IMR-90 (cell line): Measurements from ENCODE around the gene PLCL2. TPM values are rescaled to one million over a fixed set of nuclear protein-coding genes. Genes with fewer than 3 reads are reported as not detected.

ENCODE experiments used
- ATAC-seq: fragments of 200-7000 bp; cut with Tn5 transposase; 2 replicates; pipeline ENCODE4 v1.9.1; 2020; ENCODE audit warnings: low read depth, mild to moderate bottlenecking, moderate library complexity
- BruUV-seq: library from RNA; stranded (reverse); fragments of 400-500 nt; replicated peaks from 2 replicates; lab custom pipeline; 2021; lab: Mats Ljungman, UMichigan
- CTCF ChIA-PET: fragments of 300-600 bp; formaldehyde crosslinking; extraction: SDS; loops from one replicate; lab custom pipeline; 2021; ENCODE audit warnings: antibody characterized with exemption; lab: Yijun Ruan, JAX
- POLR2A ChIA-PET: fragments of 300-600 bp; sonication (Branson Sonifier 250); formaldehyde crosslinking; loops from one replicate; lab custom pipeline; 2022; ENCODE audit warnings: antibody characterized with exemption; ENCODE audit not compliant: unreplicated experiment; lab: Charles Lee
- DNase-seq: peaks from one replicate; pipeline ENCODE4 v3.0.0; 2013
- H2AFZ ChIP-seq: replicated peaks from 2 replicates; pipeline ENCODE3; 2013; ENCODE audit warnings: low read length, mild to moderate bottlenecking; ENCODE audit not compliant: poor library complexity
- H2AK5ac ChIP-seq: 2 replicates; pipeline ENCODE4 v1.6.1; 2013; ENCODE audit warnings: low read depth, low read length, inconsistent platforms
- H2AK9ac ChIP-seq: replicated peaks from 2 replicates; pipeline ENCODE3; 2013; ENCODE audit warnings: mild to moderate bottlenecking, low read depth, low read length, moderate library complexity; ENCODE audit not compliant: poor library complexity
- H2BK120ac ChIP-seq: 2 replicates; pipeline ENCODE4 v1.6.1; 2013; ENCODE audit warnings: low read depth, low read length, inconsistent platforms
- H2BK15ac ChIP-seq: 3 replicates; pipeline ENCODE4 v1.6.1; 2013; ENCODE audit warnings: low read depth, low read length, inconsistent platforms
- H2BK20ac ChIP-seq: 2 replicates; pipeline ENCODE4 v1.6.1; 2013; ENCODE audit warnings: low read depth, mild to moderate bottlenecking, inconsistent platforms, low read length, moderate library complexity
- H2BK5ac ChIP-seq: 2 replicates; pipeline ENCODE4 v1.6.1; 2013; ENCODE audit warnings: mild to moderate bottlenecking, low read depth, low read length, inconsistent platforms; ENCODE audit not compliant: poor library complexity, severe bottlenecking
- H3K14ac ChIP-seq: replicated peaks from 2 replicates; pipeline ENCODE4 v1.6.1; 2013; ENCODE audit warnings: low read depth, low read length, inconsistent platforms
- H3K18ac ChIP-seq: 2 replicates; pipeline ENCODE4 v1.6.1; 2013; ENCODE audit warnings: low read depth, low read length, control low read depth
- H3K23ac ChIP-seq: 2 replicates; pipeline ENCODE4 v1.6.1; 2013; ENCODE audit warnings: low read depth, low read length, inconsistent platforms
- H3K27ac ChIP-seq: 2 replicates; pipeline ENCODE4 v1.5.1; 2013; ENCODE audit warnings: mild to moderate bottlenecking, control low read depth, low read length; ENCODE audit not compliant: insufficient read depth
- H3K27me3 ChIP-seq: 2 replicates; pipeline ENCODE4 v1.6.1; 2013; ENCODE audit warnings: low read length; ENCODE audit not compliant: control insufficient read depth, insufficient read depth
- H3K36me3 ChIP-seq: 2 replicates; pipeline ENCODE4 v1.6.1; 2013; ENCODE audit warnings: low read length, mixed read lengths; ENCODE audit not compliant: control insufficient read depth, insufficient read depth
- H3K4ac ChIP-seq: 2 replicates; pipeline ENCODE4 v1.6.1; 2013; ENCODE audit warnings: low read depth, low read length, inconsistent platforms
- H3K4me1 ChIP-seq: 2 replicates; pipeline ENCODE4 v1.6.1; 2013; ENCODE audit warnings: low read length, mixed read lengths; ENCODE audit not compliant: control insufficient read depth, insufficient read depth
- H3K4me2 ChIP-seq: 2 replicates; pipeline ENCODE4 v1.6.1; 2013; ENCODE audit warnings: low read depth, mild to moderate bottlenecking, control low read depth, low read length, moderate library complexity
- H3K4me3 ChIP-seq: 2 replicates; pipeline ENCODE4 v1.5.1; 2013; ENCODE audit warnings: low read depth, mild to moderate bottlenecking, control low read depth, low read length, moderate library complexity; ENCODE audit not compliant: insufficient read depth
- H3K56ac ChIP-seq: 2 replicates; pipeline ENCODE4 v1.6.1; 2013; ENCODE audit warnings: low read length, inconsistent platforms; ENCODE audit not compliant: insufficient read depth; ENCODE audit errors: extremely low read depth
- H3K79me1 ChIP-seq, 2 experiments: 2 replicates each; pipeline ENCODE4 v1.6.1; 2013; ENCODE audit warnings: low read length in 2 of 2, inconsistent platforms in 1 of 2, low read depth in 1 of 2
- H3K9ac ChIP-seq: 2 replicates; pipeline ENCODE4 v1.6.1; 2013; ENCODE audit warnings: low read depth, low read length, control low read depth
- H3K9me1 ChIP-seq: 2 replicates; pipeline ENCODE4 v1.6.1; 2013; ENCODE audit warnings: low read length, inconsistent platforms; ENCODE audit not compliant: insufficient read depth
- H3K9me3 ChIP-seq: 2 replicates; pipeline ENCODE4 v1.6.1; 2013; ENCODE audit warnings: low read length; ENCODE audit not compliant: control insufficient read depth, insufficient read depth
- H4K20me1 ChIP-seq: 2 replicates; pipeline ENCODE4 v1.6.1; 2013; ENCODE audit warnings: low read length, inconsistent platforms; ENCODE audit not compliant: insufficient read depth
- H4K5ac ChIP-seq: 2 replicates; pipeline ENCODE4 v1.6.1; 2013; ENCODE audit warnings: mild to moderate bottlenecking, low read depth, low read length, control low read depth
- H4K8ac ChIP-seq, 2 experiments: 2 replicates each; pipeline ENCODE4 v1.6.1; 2013; ENCODE audit warnings: low read depth in 2 of 2, low read length in 2 of 2, control low read depth in 1 of 2, inconsistent platforms in 1 of 2
- H4K91ac ChIP-seq: 2 replicates; pipeline ENCODE4 v1.6.1; 2013; ENCODE audit warnings: low read depth, low read length, inconsistent platforms; ENCODE audit not compliant: insufficient read depth
- MXI1 ChIP-seq: IDR thresholded peaks from 2 replicates; pipeline ENCODE4 v1.6.1; 2012; ENCODE audit warnings: low read depth, mild to moderate bottlenecking, low read length, moderate library complexity, borderline replicate concordance
- SMC3 ChIP-seq: fragments of 150-350 bp; IDR thresholded peaks from 2 replicates; pipeline ENCODE4 v1.6.1; 2016; ENCODE audit warnings: low read depth, mild to moderate bottlenecking, antibody characterized with exemption, low read length, moderate library complexity
- USF2 ChIP-seq: fragments of 150-350 bp; IDR thresholded peaks from 2 replicates; pipeline ENCODE4 v1.6.1; 2017; ENCODE audit warnings: mild to moderate bottlenecking, antibody characterized with exemption, low read length, low read depth
- WGBS, 2 experiments: methylation state at CpG; one replicate each; pipeline versions ENCODE4 v1.1.5 to v1.1.7; 2013; ENCODE audit warnings: missing lambda C conversion rate in 2 of 2; ENCODE audit not compliant: insufficient read length in 1 of 2; ENCODE audit errors: extremely low coverage in 2 of 2; 5-methylcytosine and 5-hydroxymethylcytosine counted together
- dilution Hi-C: fragments of 300-500 bp; cut with HindIII; formaldehyde crosslinking; loops from one replicate; pipeline ENCODE4 v1.14.3; 2018; ENCODE audit warnings: low sequenced_read_pairs; ENCODE audit not compliant: unreplicated experiment
- in situ Hi-C: fragments of 300-500 bp; cut with MboI; formaldehyde crosslinking; loops from 3 replicates; pipeline ENCODE4 v1.14.3; 2019; ENCODE audit warnings: low sequenced_read_pairs, inconsistent platforms, mixed read lengths
- intact Hi-C: fragments of 100-400 bp; cut with micrococcal nuclease; formaldehyde crosslinking; loops from 2 replicates; pipeline ENCODE4 v1.10.0; 2022
- polyA plus RNA-seq, 3 experiments: library from polyadenylated mRNA; depleted of rRNA; stranded (reverse); fragments of >200 nt; gene quantifications; 2 replicates each; pipeline ENCODE4 v1.2.3, GENCODE V29; 2012; ENCODE audit warnings: low replicate concordance in 1 of 3
- total RNA-seq: library from RNA; depleted of rRNA; stranded (reverse); fragments of >200 nt; gene quantifications from 2 replicates; pipeline ENCODE4 v1.2.3, GENCODE V29; 2012
- TF ChIP-seq, protein P1 (sequence below): fragments of 150-350 bp; IDR thresholded peaks from 2 replicates; pipeline ENCODE4 v1.6.1; 2016; ENCODE audit warnings: low read depth, mild to moderate bottlenecking, low read length, moderate library complexity, borderline replicate concordance

The PLCL2 gene
- total and polyA plus RNA-seq, 2 of the 4 experiments (the other 2 are of a cell fraction), result 0.92 to 3.8 TPM

DNA sequence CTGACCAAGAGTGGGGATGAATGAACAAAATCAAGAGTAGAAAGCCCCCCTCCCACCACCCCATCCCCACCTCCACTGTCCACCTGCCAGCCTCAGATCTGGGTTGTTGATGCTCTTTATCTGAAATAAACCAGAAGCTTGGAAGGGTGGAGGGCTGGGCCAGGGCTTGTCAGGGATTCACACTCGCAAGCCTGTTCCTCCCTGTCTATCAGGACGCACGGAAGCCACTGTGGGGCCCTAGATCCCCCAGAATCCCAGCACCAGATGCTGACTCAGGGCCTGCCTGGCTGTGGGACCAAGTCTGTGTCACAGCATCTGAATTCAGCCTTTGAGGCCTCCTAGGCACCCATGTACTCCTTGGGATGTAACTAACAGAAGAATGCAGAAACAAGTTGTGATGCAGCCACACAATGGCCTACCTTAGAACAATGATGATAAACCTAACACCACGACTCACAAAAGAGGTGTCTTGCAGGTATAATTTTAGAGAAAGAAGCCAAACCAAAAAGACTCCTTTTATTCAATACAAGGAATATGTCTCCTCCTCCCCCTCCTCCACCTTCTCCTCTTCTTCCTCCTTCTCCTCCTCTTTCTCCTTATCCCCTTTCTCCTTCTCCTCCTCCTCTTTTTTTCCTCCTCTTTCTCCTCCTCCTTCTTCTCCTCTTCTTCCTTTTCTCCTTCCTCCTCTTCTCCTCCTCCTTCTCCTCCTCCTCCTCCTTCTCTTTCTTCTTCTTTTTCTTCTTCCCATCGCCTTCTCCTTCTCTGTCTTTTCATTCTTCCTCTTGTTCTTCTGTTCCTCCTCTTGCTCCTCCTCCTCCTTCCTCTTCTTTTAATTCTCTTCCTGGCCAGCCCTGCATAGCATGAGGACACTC is 234.7 kb downstream of the PLCL2 start:
- no peak overlapping the region for H3K18ac ChIP-seq
- no TSS peak for BruUV-seq
- H3K4me1 ChIP-seq, result no peaks in the 10 kb centered on the region
- in situ Hi-C loops, result no loop called here
- H3K79me1 ChIP-seq, result no peaks in the 10 kb centered on the region
- H3K56ac ChIP-seq, result no peak overlapping the region
- H3K23ac ChIP-seq, result no peak overlapping the region
- DNase-seq (no peak), ATAC-seq (no peak)
- no peak for TF ChIP-seq USF2
- TF ChIP-seq, protein P1, sequence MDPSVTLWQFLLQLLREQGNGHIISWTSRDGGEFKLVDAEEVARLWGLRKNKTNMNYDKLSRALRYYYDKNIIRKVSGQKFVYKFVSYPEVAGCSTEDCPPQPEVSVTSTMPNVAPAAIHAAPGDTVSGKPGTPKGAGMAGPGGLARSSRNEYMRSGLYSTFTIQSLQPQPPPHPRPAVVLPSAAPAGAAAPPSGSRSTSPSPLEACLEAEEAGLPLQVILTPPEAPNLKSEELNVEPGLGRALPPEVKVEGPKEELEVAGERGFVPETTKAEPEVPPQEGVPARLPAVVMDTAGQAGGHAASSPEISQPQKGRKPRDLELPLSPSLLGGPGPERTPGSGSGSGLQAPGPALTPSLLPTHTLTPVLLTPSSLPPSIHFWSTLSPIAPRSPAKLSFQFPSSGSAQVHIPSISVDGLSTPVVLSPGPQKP, result no peak
- no peak for TF ChIP-seq MXI1
- TF ChIP-seq SMC3, result no peak
- H3K9me3 ChIP-seq, result no peaks in the 10 kb centered on the region
- no peak overlapping the region for H4K5ac ChIP-seq
- H4K20me1 ChIP-seq, result no peaks in the 10 kb centered on the region
- no peaks in the 10 kb centered on the region; the same call in 1 of the 2 replicates for H3K27me3 ChIP-seq
- dilution Hi-C loops, result no loop called here
- H3K4me3 ChIP-seq, result no peak overlapping the region
- H2AK9ac ChIP-seq, result no peak overlapping the region
- no peak overlapping the region for H4K8ac ChIP-seq
- no peak overlapping the region for H2AK5ac ChIP-seq
- no peak overlapping the region for H2BK15ac ChIP-seq
- H3K9ac ChIP-seq, result no peak overlapping the region
- POLR2A ChIA-PET, result no interaction called here
- H2BK120ac ChIP-seq, result no peak overlapping the region
- CTCF ChIA-PET, result no interaction called here
- H3K4me2 ChIP-seq, result no peak overlapping the region
- H4K91ac ChIP-seq, result no peak overlapping the region
- H2BK20ac ChIP-seq, result no peak overlapping the region
- H3K9me1 ChIP-seq, result no peaks in the 10 kb centered on the region
- intact Hi-C loops, result no loop called here
- H3K14ac ChIP-seq, result no peak overlapping the region
- no peak overlapping the region for H2BK5ac ChIP-seq
- H3K27ac ChIP-seq, result no peak overlapping the region
- no peaks in the 10 kb centered on the region for H3K36me3 ChIP-seq
- 65% methylated on average over 4 of the region's 5 CpGs; no CpG with 5 or more reads in 1 of the 2 experiments for WGBS, 2 experiments
- no peak overlapping the region for H3K4ac ChIP-seq
- no peak overlapping the region for H2AFZ ChIP-seq
